Karpas-422 (cell line): ENCODE measurements around the gene PTPRC. TPM values are rescaled to one million over a fixed set of nuclear protein-coding genes. Genes with fewer than 3 reads are reported as not detected.
A peak's percentile ranks its signal among the peaks of the same experiment; 100 is the strongest.

Experiments
- DNase-seq: peaks from one replicate; pipeline ENCODE4 v3.0.0-alpha.2; 2015
- H2AFZ ChIP-seq: fragments of 200-600 bp; sonication (generic); 2 replicates; pipeline ENCODE4 v1.6.1; 2014; ENCODE audit warnings: antibody characterized with exemption, low read length, mixed read lengths
- H3K27ac ChIP-seq: fragments of 200-600 bp; sonication (generic); 2 replicates; pipeline ENCODE4 v1.5.1; 2014; ENCODE audit warnings: mild to moderate bottlenecking, low read length, moderate library complexity
- H3K27me3 ChIP-seq: fragments of 200-600 bp; sonication (generic); 2 replicates; pipeline ENCODE4 v1.6.1; 2014; ENCODE audit warnings: low read length, mixed read lengths
- H3K36me3 ChIP-seq: fragments of 200-600 bp; sonication (generic); 2 replicates; pipeline ENCODE4 v1.6.1; 2014; ENCODE audit warnings: low read length, mixed read lengths; ENCODE audit not compliant: insufficient read depth
- H3K4me1 ChIP-seq: fragments of 200-600 bp; sonication (generic); 2 replicates; pipeline ENCODE4 v1.6.1; 2014; ENCODE audit warnings: mild to moderate bottlenecking, low read length, mixed read lengths
- H3K4me2 ChIP-seq: fragments of 200-600 bp; sonication (generic); 2 replicates; pipeline ENCODE4 v1.6.1; 2014; ENCODE audit warnings: low read length, low read depth, mild to moderate bottlenecking; ENCODE audit not compliant: poor library complexity, severe bottlenecking
- H3K4me3 ChIP-seq: fragments of 200-600 bp; sonication (generic); 2 replicates; pipeline ENCODE4 v1.5.1; 2014; ENCODE audit warnings: mild to moderate bottlenecking, antibody characterized with exemption, low read length, mixed read lengths
- H3K79me2 ChIP-seq: fragments of 200-600 bp; sonication (generic); 2 replicates; pipeline ENCODE4 v1.6.1; 2014; ENCODE audit warnings: mild to moderate bottlenecking, low read length, mixed read lengths
- H3K9ac ChIP-seq: fragments of 200-600 bp; sonication (generic); 2 replicates; pipeline ENCODE4 v1.6.0; 2014; ENCODE audit warnings: low read length
- H3K9me2 ChIP-seq: fragments of 200-600 bp; sonication (generic), shearing (Covaris generic); replicated peaks from 2 replicates; pipeline ENCODE4 v1.6.0; 2014; ENCODE audit warnings: mild to moderate bottlenecking, low read length, moderate library complexity; ENCODE audit not compliant: insufficient read depth
- H3K9me3 ChIP-seq: fragments of 300-700, 200-600 bp; sonication (generic); 2 replicates; pipeline ENCODE4 v1.6.1; 2014; ENCODE audit warnings: low read length, mixed read lengths
- H4K20me1 ChIP-seq: fragments of 200-600 bp; sonication (generic); 2 replicates; pipeline ENCODE4 v1.6.1; 2014; ENCODE audit warnings: mild to moderate bottlenecking, antibody characterized with exemption, low read length, low read depth; ENCODE audit not compliant: insufficient read depth
- total RNA-seq: library from RNA; depleted of rRNA; stranded (reverse); fragments of >200 nt; shearing (Covaris generic); gene quantifications from 2 replicates; pipeline ENCODE4 v1.2.3, GENCODE V29; 2014; ENCODE audit warnings: low replicate concordance

PTPRC gene
- total RNA-seq, 1 experiment from 2014 or later, result 812 TPM

- H3K9ac ChIP-seq, result peak overlapping the region; percentile 69
- H3K9me3 ChIP-seq, result no peaks in the 10 kb centered on the region
- peaks cover 100% of the 10 kb centered on the region for H3K4me1 ChIP-seq
- H3K4me3 ChIP-seq, result peak overlapping the region; percentile 23; the same call in 1 of the 2 replicates
- peaks cover 19% of the 10 kb centered on the region for H3K79me2 ChIP-seq
- peak overlapping the region; percentile 99 for H3K27ac ChIP-seq
- H3K4me2 ChIP-seq, result peak overlapping the region; percentile 87
- H3K9me2 ChIP-seq, result no peaks in the 10 kb centered on the region
- peak; percentile 66 for DNase-seq
- no peak overlapping the region for H2AFZ ChIP-seq
- peaks cover 10% of the 10 kb centered on the region for H3K36me3 ChIP-seq
- no peaks in the 10 kb centered on the region for H4K20me1 ChIP-seq
- H3K27me3 ChIP-seq, result no peaks in the 10 kb centered on the region
These were observed 40.8 kb downstream of the PTPRC start for GRCh38 chr1:198679535-198680173.

GRCh38 chr1:198680174-198680875 is 41.5 kb downstream of the PTPRC start:
- no peak overlapping the region for H2AFZ ChIP-seq
- peak overlapping the region; percentile 87 for H3K4me2 ChIP-seq
- peaks cover 100% of the 10 kb centered on the region for H3K4me1 ChIP-seq
- H3K9me3 ChIP-seq, result no peaks in the 10 kb centered on the region
- H3K27ac ChIP-seq, result peak overlapping the region; percentile 99
- H3K36me3 ChIP-seq, result peaks cover 6% of the 10 kb centered on the region
- H3K79me2 ChIP-seq, result peaks cover 17% of the 10 kb centered on the region
- H4K20me1 ChIP-seq, result no peaks in the 10 kb centered on the region
- peak overlapping the region; percentile 21; the same call in 1 of the 2 replicates for H3K4me3 ChIP-seq
- H3K9ac ChIP-seq, result peak overlapping the region; percentile 69
- DNase-seq, result peak; percentile 67
- H3K27me3 ChIP-seq, result no peaks in the 10 kb centered on the region
- H3K9me2 ChIP-seq, result no peaks in the 10 kb centered on the region

- Histone ChIP-seq H3K4me1 (peaks cover 100% of the 10 kb centered on the region), H3K9me3 (no peaks in the 10 kb centered on the region), H2AFZ (no peak overlapping the region), H3K4me3 (peak overlapping the region; percentile 14; the same call in 1 of the 2 replicates), H3K9me2 (no peaks in the 10 kb centered on the region), H3K9ac (peak overlapping the region; percentile 69), H3K4me2 (peak overlapping the region; percentile 87), H3K36me3 (peaks cover 5% of the 10 kb centered on the region), H3K27ac (peak overlapping the region; percentile 99), H3K27me3 (no peaks in the 10 kb centered on the region), H3K79me2 (peaks cover 21% of the 10 kb centered on the region), H4K20me1 (no peaks in the 10 kb centered on the region)
- DNase-seq, result peak; percentile 88
These were observed 42.4 kb downstream of the PTPRC start for GRCh38 chr1:198681252-198681651.

GRCh38 chr1:198681831-198682759 is 43.3 kb downstream of the PTPRC start:
- Histone ChIP-seq H3K9ac (peak overlapping the region; percentile 87), H3K4me3 (peak overlapping the region; percentile 59), H4K20me1 (no peaks in the 10 kb centered on the region), H3K36me3 (peaks cover 9% of the 10 kb centered on the region), H3K9me3 (no peaks in the 10 kb centered on the region), H3K9me2 (no peaks in the 10 kb centered on the region), H3K79me2 (peaks cover 29% of the 10 kb centered on the region), H3K27me3 (no peaks in the 10 kb centered on the region), H3K27ac (peak overlapping the region; percentile 99), H3K4me2 (peak overlapping the region; percentile 87), H3K4me1 (peaks cover 100% of the 10 kb centered on the region), H2AFZ (no peak overlapping the region)
- DNase-seq, result peak; percentile 98

- H4K20me1 ChIP-seq, result no peaks in the 10 kb centered on the region
- H2AFZ ChIP-seq, result no peak overlapping the region
- H3K27ac ChIP-seq, result peak overlapping the region; percentile 99
- H3K9me3 ChIP-seq, result no peaks in the 10 kb centered on the region
- peak overlapping the region; percentile 87 for H3K9ac ChIP-seq
- H3K9me2 ChIP-seq, result no peaks in the 10 kb centered on the region
- peak; percentile 85 for DNase-seq
- H3K4me3 ChIP-seq, result peak overlapping the region; percentile 59
- peak overlapping the region; percentile 87 for H3K4me2 ChIP-seq
- peaks cover 9% of the 10 kb centered on the region for H3K36me3 ChIP-seq
- no peaks in the 10 kb centered on the region for H3K27me3 ChIP-seq
- peaks cover 100% of the 10 kb centered on the region for H3K4me1 ChIP-seq
- H3K79me2 ChIP-seq, result peaks cover 35% of the 10 kb centered on the region
These were observed 44.0 kb downstream of the PTPRC start for GRCh38 chr1:198682850-198683249.

- Histone ChIP-seq H4K20me1 (no peaks in the 10 kb centered on the region), H3K4me2 (peak overlapping the region; percentile 87), H3K79me2 (peaks cover 41% of the 10 kb centered on the region), H3K9me2 (no peaks in the 10 kb centered on the region), H3K36me3 (peaks cover 9% of the 10 kb centered on the region), H3K27ac (peak overlapping the region; percentile 99), H2AFZ (no peak overlapping the region), H3K9me3 (no peaks in the 10 kb centered on the region), H3K27me3 (no peaks in the 10 kb centered on the region), H3K9ac (peak overlapping the region; percentile 87), H3K4me1 (peaks cover 100% of the 10 kb centered on the region), H3K4me3 (peak overlapping the region; percentile 59; the same call in 1 of the 2 replicates)
- DNase-seq, result peak; percentile 75
These were observed 44.6 kb downstream of the PTPRC start for GRCh38 chr1:198683449-198683848.

GRCh38 chr1:198686069-198686728 is 47.4 kb downstream of the PTPRC start:
- Histone ChIP-seq H3K9ac (peak overlapping the region; percentile 61), H3K27ac (peak overlapping the region; percentile 99), H4K20me1 (no peaks in the 10 kb centered on the region), H2AFZ (no peak overlapping the region), H3K79me2 (peaks cover 59% of the 10 kb centered on the region), H3K9me3 (no peaks in the 10 kb centered on the region), H3K4me3 (no peak overlapping the region), H3K27me3 (no peaks in the 10 kb centered on the region), H3K4me2 (peak overlapping the region; percentile 87), H3K9me2 (no peaks in the 10 kb centered on the region), H3K4me1 (peaks cover 97% of the 10 kb centered on the region), H3K36me3 (peaks cover 9% of the 10 kb centered on the region; the same call in 1 of the 2 replicates)
- DNase-seq, result peak; percentile 80
